ENCODE data around the gene TENT4B.
"Not testable (repeated sequence)": the region's sequence is repeated elsewhere in the genome, so short reads cannot be mapped to it uniquely, and the experiment has no call there.

The TENT4B gene

DNA sequence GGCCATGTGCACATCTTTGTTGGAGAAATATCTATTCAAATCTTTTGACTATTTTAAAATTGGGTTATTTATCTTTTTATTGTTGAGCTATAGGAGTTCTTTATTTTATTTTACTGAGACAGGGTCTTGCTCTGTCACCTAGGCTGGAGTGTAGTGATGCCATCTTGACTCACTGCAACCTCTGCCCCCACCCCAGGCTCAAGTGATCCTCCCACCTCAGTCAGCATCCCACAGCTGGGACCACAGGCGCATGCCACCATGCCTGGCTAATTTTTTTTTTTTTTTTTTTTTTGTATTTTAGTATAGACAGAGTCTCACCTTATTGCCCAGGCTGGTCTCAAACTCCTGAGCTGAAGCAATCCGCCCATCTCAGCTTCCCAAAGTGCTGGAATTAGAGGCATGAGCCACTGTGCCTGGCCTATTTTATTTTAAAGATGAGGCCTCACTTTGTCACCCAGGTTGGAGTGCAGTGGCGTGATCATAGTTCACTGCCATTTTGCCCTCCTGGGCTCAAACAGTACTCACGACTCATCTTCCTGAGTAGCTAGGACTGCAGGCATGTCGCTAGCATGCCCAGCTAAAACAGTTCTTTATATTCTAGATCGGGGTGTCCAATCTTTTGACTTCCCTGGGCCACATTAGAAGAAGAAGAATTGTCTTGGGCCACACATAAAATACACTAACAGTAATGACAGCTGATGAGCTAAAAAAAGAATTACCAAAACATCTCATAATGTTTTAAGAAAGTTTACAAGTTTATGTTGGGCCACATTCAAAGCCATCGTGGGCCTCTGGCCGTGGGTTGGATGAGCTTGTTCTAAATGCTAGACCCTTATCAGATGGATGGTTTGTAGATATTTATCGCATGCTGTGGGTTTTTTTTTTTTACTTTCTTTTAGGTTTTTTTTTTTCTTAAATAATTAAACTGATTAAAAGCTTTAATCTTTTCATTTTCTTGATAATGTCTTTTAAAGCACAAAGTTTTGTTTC, 13.7 kb downstream of the TENT4B start:
- Histone ChIP-seq H3K36me3 (no peaks in the 10 kb centered on the region), H3K9me3 (no peaks in the 10 kb centered on the region), H3K4me1 (ENCODE audit: control insufficient read depth in 1 of 2, insufficient read depth in 1 of 2, low read depth in 1 of 2, low read length in 1 of 2) (peaks cover 6% of the 10 kb centered on the region in 2 experiments), H3K4me3 (ENCODE audit: low read depth in 1 of 2, low read length in 1 of 2) (no peak overlapping the region), H3K27ac (no peak overlapping the region), H3K27me3 (no peaks in the 10 kb centered on the region)
- TF ChIP-seq, protein P1, sequence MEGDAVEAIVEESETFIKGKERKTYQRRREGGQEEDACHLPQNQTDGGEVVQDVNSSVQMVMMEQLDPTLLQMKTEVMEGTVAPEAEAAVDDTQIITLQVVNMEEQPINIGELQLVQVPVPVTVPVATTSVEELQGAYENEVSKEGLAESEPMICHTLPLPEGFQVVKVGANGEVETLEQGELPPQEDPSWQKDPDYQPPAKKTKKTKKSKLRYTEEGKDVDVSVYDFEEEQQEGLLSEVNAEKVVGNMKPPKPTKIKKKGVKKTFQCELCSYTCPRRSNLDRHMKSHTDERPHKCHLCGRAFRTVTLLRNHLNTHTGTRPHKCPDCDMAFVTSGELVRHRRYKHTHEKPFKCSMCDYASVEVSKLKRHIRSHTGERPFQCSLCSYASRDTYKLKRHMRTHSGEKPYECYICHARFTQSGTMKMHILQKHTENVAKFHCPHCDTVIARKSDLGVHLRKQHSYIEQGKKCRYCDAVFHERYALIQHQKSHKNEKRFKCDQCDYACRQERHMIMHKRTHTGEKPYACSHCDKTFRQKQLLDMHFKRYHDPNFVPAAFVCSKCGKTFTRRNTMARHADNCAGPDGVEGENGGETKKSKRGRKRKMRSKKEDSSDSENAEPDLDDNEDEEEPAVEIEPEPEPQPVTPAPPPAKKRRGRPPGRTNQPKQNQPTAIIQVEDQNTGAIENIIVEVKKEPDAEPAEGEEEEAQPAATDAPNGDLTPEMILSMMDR (IDR thresholded peaks at IDR 0.05): no peak

DNA sequence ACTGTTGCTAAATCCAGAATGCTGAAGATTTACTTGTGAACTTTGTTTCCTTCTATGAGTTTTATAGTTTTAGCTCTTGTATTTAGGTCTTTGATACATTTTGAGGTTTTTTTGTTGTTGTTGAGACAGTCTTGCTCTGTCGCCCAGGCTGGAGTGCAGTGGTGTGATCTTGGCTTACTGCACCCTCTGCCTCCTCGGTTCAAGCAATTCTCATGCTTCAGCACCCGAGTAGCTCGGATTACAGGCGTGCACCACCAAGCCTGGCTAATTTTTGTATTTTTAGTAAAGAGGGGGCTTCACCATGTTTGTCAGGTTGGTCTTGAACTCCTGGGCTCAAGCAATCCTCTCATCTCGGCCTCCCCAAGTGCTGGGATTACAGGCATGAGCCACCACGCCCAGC, 14.4 kb downstream of the TENT4B start:
- Histone ChIP-seq H3K4me1 (ENCODE audit: control insufficient read depth in 1 of 2, insufficient read depth in 1 of 2, low read depth in 1 of 2, low read length in 1 of 2) (peaks cover 12% of the 10 kb centered on the region in 2 experiments), H3K36me3 (no peaks in the 10 kb centered on the region), H3K27me3 (no peaks in the 10 kb centered on the region), H3K4me3 (ENCODE audit: low read depth in 1 of 2, low read length in 1 of 2) (no peak overlapping the region), H3K9me3 (no peaks in the 10 kb centered on the region), H3K27ac (no peak overlapping the region)
- TF ChIP-seq, protein P1 (IDR thresholded peaks at IDR 0.05): no peak

DNA sequence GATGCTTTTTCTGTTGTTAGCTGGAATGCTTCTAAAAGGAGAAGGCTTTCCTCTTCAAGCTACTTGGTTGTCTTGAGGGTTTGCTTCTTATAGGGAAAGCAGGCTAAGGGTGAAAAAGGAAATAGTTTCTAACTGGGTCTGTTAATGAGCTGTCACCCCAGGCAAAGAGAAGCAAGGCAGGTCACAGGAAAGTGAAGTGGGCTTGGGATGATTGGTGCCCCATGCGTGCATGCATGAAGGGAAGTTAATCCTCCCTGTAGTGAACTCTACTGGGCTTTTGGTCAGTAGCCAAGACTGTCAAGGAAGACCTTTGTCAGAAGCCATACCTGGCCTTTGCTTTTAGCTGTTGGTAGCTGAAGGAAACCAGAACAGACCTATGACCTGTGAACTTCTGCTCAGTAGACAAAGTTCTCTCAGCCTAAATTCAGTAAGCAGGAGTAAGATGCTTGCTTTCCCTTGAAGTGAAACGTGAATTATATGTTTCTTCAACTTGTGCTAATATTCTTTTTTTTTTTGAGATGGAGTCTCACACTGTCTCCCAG, 16.5 kb downstream of the TENT4B start:
- Histone ChIP-seq H3K4me3 (ENCODE audit: low read depth in 1 of 2, low read length in 1 of 2) (no peak overlapping the region), H3K4me1 (ENCODE audit: control insufficient read depth in 1 of 2, insufficient read depth in 1 of 2, low read depth in 1 of 2, low read length in 1 of 2) (peaks cover 21 to 22% of the 10 kb centered on the region in 2 experiments), H3K27me3 (no peaks in the 10 kb centered on the region), H3K9me3 (no peaks in the 10 kb centered on the region), H3K27ac (no peak overlapping the region), H3K36me3 (no peaks in the 10 kb centered on the region)
- TF ChIP-seq, protein P1 (IDR thresholded peaks at IDR 0.05): no peak

DNA sequence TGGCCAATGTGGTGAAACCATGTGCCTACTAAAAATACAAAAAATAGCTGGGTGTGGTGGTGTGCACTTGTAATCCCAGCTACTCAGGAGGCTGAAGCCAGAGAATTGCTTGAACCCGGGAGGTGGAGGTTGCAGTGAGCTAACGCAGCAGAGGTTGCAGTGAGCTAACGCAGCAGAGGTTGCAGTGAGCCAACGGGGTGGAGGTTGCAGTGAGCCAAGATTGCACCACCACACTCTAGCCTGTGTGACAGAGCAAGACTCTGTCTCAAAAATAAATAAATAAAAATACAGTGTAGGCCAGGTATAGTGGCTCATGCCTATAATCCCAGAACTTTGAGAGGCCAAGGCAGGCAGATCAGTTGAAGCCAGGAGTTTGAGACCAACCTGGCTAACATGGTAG, 18.7 kb downstream of the TENT4B start:
- not testable (repeated sequence) for H3K9me3 ChIP-seq; H3K27me3 ChIP-seq; H3K4me3 ChIP-seq (ENCODE audit: low read depth in 1 of 2, low read length in 1 of 2); H3K36me3 ChIP-seq; H3K27ac ChIP-seq
- H3K4me1 ChIP-seq (ENCODE audit: control insufficient read depth in 1 of 2, insufficient read depth in 1 of 2, low read depth in 1 of 2, low read length in 1 of 2): peaks cover 26 to 27% of the 10 kb centered on the region in 2 experiments

DNA sequence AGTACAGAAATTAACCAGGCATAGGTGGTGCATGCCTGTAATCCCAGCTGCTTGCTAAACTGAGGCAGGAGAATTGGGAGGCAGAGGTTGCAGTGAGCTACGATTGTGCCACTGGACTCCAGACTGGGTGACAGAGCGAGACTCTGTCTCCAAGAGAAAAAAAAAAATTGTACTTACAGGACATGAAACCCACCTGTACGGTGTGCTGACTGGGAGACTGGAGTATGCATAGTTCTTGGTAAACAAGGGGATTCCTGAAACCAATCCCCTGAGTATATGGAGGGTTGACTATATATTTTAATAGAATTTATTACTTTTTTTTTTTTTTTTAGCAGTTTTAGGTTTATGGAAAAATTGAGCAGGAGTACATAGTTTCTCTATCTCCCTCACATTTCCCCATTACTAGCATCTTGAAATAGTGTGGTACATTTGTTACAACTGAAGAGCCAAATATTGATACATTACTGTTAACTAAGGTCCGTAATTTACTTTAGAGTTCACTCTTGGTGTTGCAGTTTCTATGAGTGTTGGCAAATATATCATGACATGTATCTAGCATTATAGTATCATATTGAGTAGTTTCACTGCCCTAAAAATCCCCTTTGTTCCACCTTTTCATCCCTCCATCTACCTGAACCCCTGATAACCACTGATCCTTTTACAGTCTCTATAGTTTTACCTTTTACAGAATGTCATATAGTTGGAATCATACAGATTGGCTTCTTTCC, 19.3 kb downstream of the TENT4B start:
- Histone ChIP-seq H3K36me3 (no peaks in the 10 kb centered on the region), H3K27me3 (no peaks in the 10 kb centered on the region), H3K27ac (peak overlapping the region; percentile 31), H3K9me3 (no peaks in the 10 kb centered on the region), H3K4me3 (ENCODE audit: low read depth in 1 of 2, low read length in 1 of 2) (no peak overlapping the region), H3K4me1 (ENCODE audit: control insufficient read depth in 1 of 2, insufficient read depth in 1 of 2, low read depth in 1 of 2, low read length in 1 of 2) (peaks cover 32 to 33% of the 10 kb centered on the region in 2 experiments)
- TF ChIP-seq, protein P1 (IDR thresholded peaks at IDR 0.05): no peak

Data from neutrophil (primary cell).